HepG2 (cell line): ENCODE data around the gene IL1RAPL1. TPM values are rescaled to one million over a fixed set of nuclear protein-coding genes. Genes with fewer than 3 reads are reported as not detected.

Experiments used
- ATAC-seq: fragments of 200-7000 bp; cut with Tn5 transposase; 3 replicates; pipeline ENCODE4 v1.9.1; 2020; ENCODE audit warnings: mild to moderate bottlenecking, moderate library complexity
- BruUV-seq: library from RNA; stranded (reverse); fragments of 400-500 nt; replicated peaks from 2 replicates; lab custom pipeline; 2021; lab: Mats Ljungman, UMichigan
- CTCF ChIA-PET: fragments of 300-600 bp; formaldehyde crosslinking; extraction: SDS; loops from one replicate; lab custom pipeline; 2021; ENCODE audit warnings: low total read pairs, inconsistent platforms, low intra/inter-chr PET ratio; lab: Yijun Ruan, JAX
- POLR2A ChIA-PET: fragments of 350-600 bp; sonication (Branson Sonifier 250); formaldehyde crosslinking; loops from one replicate; lab custom pipeline; 2020; ENCODE audit warnings: antibody characterized with exemption, inconsistent platforms; lab: Yijun Ruan, JAX
- DNase-seq: peaks from one replicate; pipeline ENCODE4 v3.0.0-alpha.2; 2015; ENCODE audit warnings: low spot score
- FAIRE-seq: peaks from 3 replicates; lab custom pipeline; 2011; peaks lifted over from hg19 to GRCh38; lab: Jason Lieb, UNC
- H2AFZ ChIP-seq: one replicate; pipeline ENCODE4 v1.6.1; 2011; ENCODE audit warnings: low read length, inconsistent platforms
- H3K27ac ChIP-seq: fragments of 300-600 bp; 3 replicates; pipeline ENCODE4 v1.8.0; 2011; ENCODE audit warnings: mixed run types, mild to moderate bottlenecking, mixed read lengths, low read length, inconsistent platforms; ENCODE audit not compliant: insufficient read depth; ENCODE audit errors: extremely low read length
- H3K27me3 ChIP-seq, 2 experiments: fragments of 200-600 bp in 1 of 2; 2 replicates in 1 of 2; 3 replicates in 1 of 2; pipeline versions ENCODE4 v1.6.0 to v1.8.0; 2011; ENCODE audit warnings: low read length in 2 of 2, mild to moderate bottlenecking in 2 of 2, moderate library complexity in 2 of 2, inconsistent platforms in 1 of 2; ENCODE audit not compliant: insufficient read depth in 2 of 2, control insufficient read depth in 1 of 2
- H3K36me3 ChIP-seq, 2 experiments: fragments of 200-600 bp in 1 of 2; replicated peaks in 1 of 2; 2 replicates in 1 of 2; 3 replicates in 1 of 2; pipeline versions ENCODE4 v1.5.1 to v1.8.0; 2011; ENCODE audit warnings: low read length in 2 of 2, inconsistent platforms in 1 of 2; ENCODE audit not compliant: insufficient read depth in 2 of 2, control insufficient read depth in 1 of 2
- H3K4me1 ChIP-seq: 2 replicates; pipeline ENCODE4 v1.5.1; 2012; ENCODE audit warnings: low read length, inconsistent platforms; ENCODE audit not compliant: insufficient read depth
- H3K4me2 ChIP-seq: 2 replicates; pipeline ENCODE4 v1.6.0; 2011; ENCODE audit warnings: low read depth, low read length, inconsistent platforms
- H3K4me3 ChIP-seq, 3 experiments: fragments of 200-600 bp in 1 of 3; sonication (generic), shearing (Covaris generic) in 1 of 3; replicated peaks in 1 of 3; 2 replicates each; pipeline ENCODE4 v1.5.1; 2011 to 2016; ENCODE audit warnings: low read length in 3 of 3, inconsistent platforms in 2 of 3, low read depth in 2 of 3, mild to moderate bottlenecking in 2 of 3, control low read depth in 1 of 3, mixed read lengths in 1 of 3; ENCODE audit not compliant: insufficient read depth in 1 of 3
- H3K79me2 ChIP-seq: one replicate; pipeline ENCODE4 v1.6.1; 2011; ENCODE audit warnings: low read length, inconsistent platforms; ENCODE audit not compliant: insufficient read depth
- H3K9ac ChIP-seq: 2 replicates; pipeline ENCODE4 v1.6.0; 2011; ENCODE audit warnings: mild to moderate bottlenecking, low read depth, low read length, inconsistent platforms; ENCODE audit not compliant: insufficient read depth
- H3K9me3 ChIP-seq: 2 replicates; pipeline ENCODE4 v1.5.1; 2012; ENCODE audit warnings: mild to moderate bottlenecking, low read length
- H4K20me1 ChIP-seq: 2 replicates; pipeline ENCODE4 v1.6.0; 2011; ENCODE audit warnings: inconsistent platforms, mild to moderate bottlenecking, low read length, moderate library complexity; ENCODE audit not compliant: insufficient read depth
- BCL6 ChIP-seq: IDR thresholded peaks from 2 replicates; pipeline ENCODE4 v1.6.1; 2016; ENCODE audit warnings: missing genetic modification reagents, missing compliant biosample characterization
- BRD4 ChIP-seq: sonication (generic); formaldehyde crosslinking; IDR thresholded peaks from 2 replicates; pipeline ENCODE4 v1.4.0; 2020; ENCODE audit warnings: missing genetic modification reagents
- CENPX ChIP-seq: sonication (generic); formaldehyde crosslinking; IDR thresholded peaks from 2 replicates; pipeline ENCODE4 v1.9.0; 2021; ENCODE audit warnings: mild to moderate bottlenecking, missing genetic modification reagents, moderate library complexity
- ERF ChIP-seq: IDR thresholded peaks from 2 replicates; pipeline ENCODE4 v1.6.1; 2018; ENCODE audit warnings: missing biosample characterization, missing genetic modification reagents
- KLF12 ChIP-seq: sonication (generic); formaldehyde crosslinking; IDR thresholded peaks from 2 replicates; pipeline ENCODE4 v1.4.0; 2020; ENCODE audit warnings: missing genetic modification reagents, borderline replicate concordance
- LCORL ChIP-seq, 2 experiments: fragments of 450-650 bp in 1 of 2; sonication (generic) in 1 of 2; formaldehyde crosslinking in 1 of 2; IDR thresholded peaks; 2 replicates each; pipeline versions ENCODE4 v1.5.0 to v1.6.1; 2017 to 2020; ENCODE audit warnings: antibody characterized with exemption in 1 of 2, missing genetic modification reagents in 1 of 2
- MYNN ChIP-seq: sonication (generic); formaldehyde crosslinking; IDR thresholded peaks from 2 replicates; pipeline ENCODE4 v1.4.0; 2020; ENCODE audit warnings: mild to moderate bottlenecking, low read depth, missing genetic modification reagents
- SMAD1 ChIP-seq: sonication (generic); formaldehyde crosslinking; IDR thresholded peaks from 2 replicates; pipeline ENCODE4 v1.4.0; 2020; ENCODE audit warnings: missing genetic modification reagents, low read depth, mild to moderate bottlenecking, borderline replicate concordance
- SOX6 ChIP-seq, 2 experiments: fragments of 450-650 bp in 1 of 2; sonication (generic) in 1 of 2; formaldehyde crosslinking in 1 of 2; IDR thresholded peaks; 2 replicates each; pipeline versions ENCODE4 v1.4.0 to v1.6.1; 2017 to 2020; ENCODE audit warnings: antibody characterized with exemption in 1 of 2, mild to moderate bottlenecking in 1 of 2, missing genetic modification reagents in 1 of 2
- SP4 ChIP-seq: sonication (generic); formaldehyde crosslinking; IDR thresholded peaks from 2 replicates; pipeline ENCODE4 v1.8.1; 2023; ENCODE audit warnings: mild to moderate bottlenecking, missing genetic modification reagents
- STAG1 ChIP-seq: sonication (generic); formaldehyde crosslinking; IDR thresholded peaks from 2 replicates; pipeline ENCODE4 v1.4.0; 2020; ENCODE audit warnings: missing genetic modification reagents
- TARDBP ChIP-seq: sonication (generic); formaldehyde crosslinking; IDR thresholded peaks from 2 replicates; pipeline ENCODE4 v1.8.0; 2022; ENCODE audit warnings: mild to moderate bottlenecking, missing genetic modification reagents
- ZKSCAN8 ChIP-seq: IDR thresholded peaks from 2 replicates; pipeline ENCODE4 v1.6.1; 2016; ENCODE audit warnings: borderline replicate concordance, missing genetic modification reagents, missing compliant biosample characterization
- WGBS: methylation state at CpG from one replicate; pipeline ENCODE4 v1.1.6; 2017; ENCODE audit warnings: low lambda C conversion rate; 5-methylcytosine and 5-hydroxymethylcytosine counted together
- in situ Hi-C: cut with HindIII; loops from 2 replicates; pipeline ENCODE4 v1.10.0; 2017; ENCODE audit warnings: low pct_unique_long_range_greater_than_20kb; ENCODE audit not compliant: extremely low pct_ligation_motif_present
- intact Hi-C: fragments of 100-400 bp; cut with micrococcal nuclease; formaldehyde crosslinking; loops from one replicate; pipeline ENCODE4 v1.10.0; 2022; ENCODE audit not compliant: unreplicated experiment
- polyA plus RNA-seq, 8 experiments: library from polyadenylated mRNA; depleted of rRNA in 3 of 8; stranded (reverse) in 7 of 8; unstranded in 1 of 8; fragments of >200 nt; fragmentation: Illumina TruSeq in 4 of 8; extraction: Trizol in 4 of 8; gene quantifications; 2 replicates each; pipeline versions ENCODE4 v1.2.1 to v1.2.3, GENCODE V29; 2011 to 2016; ENCODE audit warnings: low read depth in 4 of 8, missing spikeins in 1 of 8, mixed read lengths in 1 of 8; ENCODE audit not compliant: insufficient read depth in 1 of 8
- total RNA-seq, 5 experiments: library from RNA; depleted of rRNA; stranded (reverse); fragments of >200 nt; fragmentation: Illumina TruSeq; extraction: Trizol; gene quantifications; 2 replicates each; pipeline ENCODE4 v1.2.3, GENCODE V29; 2016; ENCODE audit warnings: low read depth in 1 of 5
- TF ChIP-seq, protein P1 (sequence below): sonication (generic); formaldehyde crosslinking; IDR thresholded peaks from 2 replicates; pipeline ENCODE4 v1.4.0; 2020; ENCODE audit warnings: low read depth, missing genetic modification reagents
- TF ChIP-seq, protein P2 (sequence below): sonication (generic); formaldehyde crosslinking; IDR thresholded peaks from 2 replicates; pipeline ENCODE4 v1.9.0; 2021; ENCODE audit warnings: mild to moderate bottlenecking, missing genetic modification reagents

IL1RAPL1 gene
- total and polyA plus RNA-seq, 2 of the 13 experiments (the other 11 are each of a cell fraction or from before 2014, with no cell fraction given): 0.04 TPM; not detected in 1

DNA sequence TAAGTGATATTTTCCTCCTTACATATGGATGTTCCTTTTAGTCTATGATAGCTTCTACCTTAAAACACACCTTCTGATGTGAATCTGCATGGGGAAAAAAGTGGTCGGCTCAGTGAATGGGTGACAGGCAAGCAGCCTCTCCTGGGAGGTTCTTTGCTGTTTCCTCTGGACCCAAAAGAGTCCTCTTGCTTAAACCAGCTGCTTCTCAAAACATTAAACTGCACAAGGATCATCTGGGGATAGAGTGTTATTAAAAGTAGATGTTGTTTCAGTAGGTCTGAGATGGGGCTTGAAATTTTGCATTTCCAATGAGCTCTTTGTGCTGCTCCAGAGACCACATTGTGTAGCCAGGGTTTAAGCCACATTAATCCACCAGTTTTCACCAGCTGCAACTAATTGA lies 452.9 kb downstream of the IL1RAPL1 start:
- Histone ChIP-seq H3K36me3 (no peaks in the 10 kb centered on the region), H3K27ac (no peak overlapping the region), H3K79me2 (no peaks in the 10 kb centered on the region), H3K27me3 (no peaks in the 10 kb centered on the region), H2AFZ (no peak overlapping the region), H3K9me3 (no peaks in the 10 kb centered on the region), H3K4me1 (no peaks in the 10 kb centered on the region), H4K20me1 (no peaks in the 10 kb centered on the region), H3K9ac (no peak overlapping the region), H3K4me3 (no peak overlapping the region), H3K4me2 (no peak overlapping the region)
- ATAC-seq: no peak
- POLR2A ChIA-PET: no interaction called here
- TF ChIP-seq BCL6 (no peak), MYNN (CRISPR knock-in tag) (no peak), LCORL (IDR thresholded peaks at IDR 0.05) (no peak), LCORL (CRISPR knock-in tag; IDR thresholded peaks at IDR 0.05) (no peak), CENPX (CRISPR knock-in tag) (no peak), SMAD1 (CRISPR knock-in tag) (no peak), BRD4 (CRISPR knock-in tag) (no peak), KLF12 (no peak), STAG1 (CRISPR knock-in tag) (no peak), ZKSCAN8 (CRISPR knock-in tag) (no peak), SP4 (CRISPR knock-in tag) (no peak), SOX6 (IDR thresholded peaks at IDR 0.05) (no peak), SOX6 (CRISPR knock-in tag; IDR thresholded peaks at IDR 0.05) (no peak), ERF (no peak), TARDBP (CRISPR knock-in tag) (no peak)
- TF ChIP-seq, protein P1, sequence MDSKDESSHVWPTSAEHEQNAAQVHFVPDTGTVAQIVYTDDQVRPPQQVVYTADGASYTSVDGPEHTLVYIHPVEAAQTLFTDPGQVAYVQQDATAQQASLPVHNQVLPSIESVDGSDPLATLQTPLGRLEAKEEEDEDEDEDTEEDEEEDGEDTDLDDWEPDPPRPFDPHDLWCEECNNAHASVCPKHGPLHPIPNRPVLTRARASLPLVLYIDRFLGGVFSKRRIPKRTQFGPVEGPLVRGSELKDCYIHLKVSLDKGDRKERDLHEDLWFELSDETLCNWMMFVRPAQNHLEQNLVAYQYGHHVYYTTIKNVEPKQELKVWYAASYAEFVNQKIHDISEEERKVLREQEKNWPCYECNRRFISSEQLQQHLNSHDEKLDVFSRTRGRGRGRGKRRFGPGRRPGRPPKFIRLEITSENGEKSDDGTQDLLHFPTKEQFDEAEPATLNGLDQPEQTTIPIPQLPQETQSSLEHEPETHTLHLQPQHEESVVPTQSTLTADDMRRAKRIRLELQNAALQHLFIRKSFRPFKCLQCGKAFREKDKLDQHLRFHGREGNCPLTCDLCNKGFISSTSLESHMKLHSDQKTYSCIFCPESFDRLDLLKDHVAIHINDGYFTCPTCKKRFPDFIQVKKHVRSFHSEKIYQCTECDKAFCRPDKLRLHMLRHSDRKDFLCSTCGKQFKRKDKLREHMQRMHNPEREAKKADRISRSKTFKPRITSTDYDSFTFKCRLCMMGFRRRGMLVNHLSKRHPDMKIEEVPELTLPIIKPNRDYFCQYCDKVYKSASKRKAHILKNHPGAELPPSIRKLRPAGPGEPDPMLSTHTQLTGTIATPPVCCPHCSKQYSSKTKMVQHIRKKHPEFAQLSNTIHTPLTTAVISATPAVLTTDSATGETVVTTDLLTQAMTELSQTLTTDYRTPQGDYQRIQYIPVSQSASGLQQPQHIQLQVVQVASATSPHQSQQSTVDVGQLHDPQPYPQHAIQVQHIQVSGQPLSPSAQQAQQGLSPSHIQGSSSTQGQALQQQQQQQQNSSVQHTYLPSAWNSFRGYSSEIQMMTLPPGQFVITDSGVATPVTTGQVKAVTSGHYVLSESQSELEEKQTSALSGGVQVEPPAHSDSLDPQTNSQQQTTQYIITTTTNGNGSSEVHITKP (CRISPR knock-in tag): no peak
- TF ChIP-seq, protein P2, sequence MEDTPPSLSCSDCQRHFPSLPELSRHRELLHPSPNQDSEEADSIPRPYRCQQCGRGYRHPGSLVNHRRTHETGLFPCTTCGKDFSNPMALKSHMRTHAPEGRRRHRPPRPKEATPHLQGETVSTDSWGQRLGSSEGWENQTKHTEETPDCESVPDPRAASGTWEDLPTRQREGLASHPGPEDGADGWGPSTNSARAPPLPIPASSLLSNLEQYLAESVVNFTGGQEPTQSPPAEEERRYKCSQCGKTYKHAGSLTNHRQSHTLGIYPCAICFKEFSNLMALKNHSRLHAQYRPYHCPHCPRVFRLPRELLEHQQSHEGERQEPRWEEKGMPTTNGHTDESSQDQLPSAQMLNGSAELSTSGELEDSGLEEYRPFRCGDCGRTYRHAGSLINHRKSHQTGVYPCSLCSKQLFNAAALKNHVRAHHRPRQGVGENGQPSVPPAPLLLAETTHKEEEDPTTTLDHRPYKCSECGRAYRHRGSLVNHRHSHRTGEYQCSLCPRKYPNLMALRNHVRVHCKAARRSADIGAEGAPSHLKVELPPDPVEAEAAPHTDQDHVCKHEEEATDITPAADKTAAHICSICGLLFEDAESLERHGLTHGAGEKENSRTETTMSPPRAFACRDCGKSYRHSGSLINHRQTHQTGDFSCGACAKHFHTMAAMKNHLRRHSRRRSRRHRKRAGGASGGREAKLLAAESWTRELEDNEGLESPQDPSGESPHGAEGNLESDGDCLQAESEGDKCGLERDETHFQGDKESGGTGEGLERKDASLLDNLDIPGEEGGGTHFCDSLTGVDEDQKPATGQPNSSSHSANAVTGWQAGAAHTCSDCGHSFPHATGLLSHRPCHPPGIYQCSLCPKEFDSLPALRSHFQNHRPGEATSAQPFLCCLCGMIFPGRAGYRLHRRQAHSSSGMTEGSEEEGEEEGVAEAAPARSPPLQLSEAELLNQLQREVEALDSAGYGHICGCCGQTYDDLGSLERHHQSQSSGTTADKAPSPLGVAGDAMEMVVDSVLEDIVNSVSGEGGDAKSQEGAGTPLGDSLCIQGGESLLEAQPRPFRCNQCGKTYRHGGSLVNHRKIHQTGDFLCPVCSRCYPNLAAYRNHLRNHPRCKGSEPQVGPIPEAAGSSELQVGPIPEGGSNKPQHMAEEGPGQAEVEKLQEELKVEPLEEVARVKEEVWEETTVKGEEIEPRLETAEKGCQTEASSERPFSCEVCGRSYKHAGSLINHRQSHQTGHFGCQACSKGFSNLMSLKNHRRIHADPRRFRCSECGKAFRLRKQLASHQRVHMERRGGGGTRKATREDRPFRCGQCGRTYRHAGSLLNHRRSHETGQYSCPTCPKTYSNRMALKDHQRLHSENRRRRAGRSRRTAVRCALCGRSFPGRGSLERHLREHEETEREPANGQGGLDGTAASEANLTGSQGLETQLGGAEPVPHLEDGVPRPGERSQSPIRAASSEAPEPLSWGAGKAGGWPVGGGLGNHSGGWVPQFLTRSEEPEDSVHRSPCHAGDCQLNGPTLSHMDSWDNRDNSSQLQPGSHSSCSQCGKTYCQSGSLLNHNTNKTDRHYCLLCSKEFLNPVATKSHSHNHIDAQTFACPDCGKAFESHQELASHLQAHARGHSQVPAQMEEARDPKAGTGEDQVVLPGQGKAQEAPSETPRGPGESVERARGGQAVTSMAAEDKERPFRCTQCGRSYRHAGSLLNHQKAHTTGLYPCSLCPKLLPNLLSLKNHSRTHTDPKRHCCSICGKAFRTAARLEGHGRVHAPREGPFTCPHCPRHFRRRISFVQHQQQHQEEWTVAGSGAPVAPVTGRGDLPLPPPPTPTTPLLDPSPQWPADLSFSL (CRISPR knock-in tag): no peak
- CTCF ChIA-PET: no interaction called here
- DNase-seq: no peak
- no TSS peak for BruUV-seq
- 0% methylated on average over 1 of the region's 1 CpG for WGBS
- FAIRE-seq: no peak
- intact Hi-C loops: no loop called here
- in situ Hi-C loops: no loop called here
